NT2/D1 (cell line): Measurements from ENCODE around the gene BTG2.
A peak's percentile ranks its signal among the peaks of the same experiment; 100 is the strongest.

Source experiments
- DNase-seq: peaks from one replicate; pipeline ENCODE4 v3.0.0-alpha.2; 2011; ENCODE audit warnings: low read depth, low spot score
- H3K27me3 ChIP-seq: 2 replicates; pipeline ENCODE4 v1.6.0; 2011; ENCODE audit warnings: mild to moderate bottlenecking; ENCODE audit not compliant: insufficient read length, insufficient read depth
- H3K36me3 ChIP-seq: 2 replicates; pipeline ENCODE4 v1.6.1; 2011; ENCODE audit warnings: mild to moderate bottlenecking, low read length, mixed read lengths; ENCODE audit not compliant: insufficient read depth, insufficient read length
- H3K4me1 ChIP-seq: 2 replicates; pipeline ENCODE4 v1.5.1; 2011; ENCODE audit not compliant: insufficient read depth, insufficient read length
- H3K4me3 ChIP-seq: 2 replicates; pipeline ENCODE4 v1.5.1; 2011; ENCODE audit warnings: low read depth; ENCODE audit not compliant: insufficient read length
- H3K9ac ChIP-seq: 2 replicates; pipeline ENCODE4 v1.6.0; 2011; ENCODE audit warnings: low read depth; ENCODE audit not compliant: insufficient read length
- H3K9me3 ChIP-seq: 2 replicates; pipeline ENCODE4 v1.5.1; 2011; ENCODE audit warnings: mild to moderate bottlenecking, low read length; ENCODE audit not compliant: insufficient read depth
- SUZ12 ChIP-seq: IDR thresholded peaks from 2 replicates; pipeline ENCODE4 v1.6.1; 2011; ENCODE audit not compliant: insufficient read length, insufficient read depth; ENCODE audit errors: extremely low read depth
- YY1 ChIP-seq: IDR thresholded peaks from 2 replicates; pipeline ENCODE4 v1.6.1; 2011; ENCODE audit not compliant: insufficient read length, insufficient read depth
- ZNF274 ChIP-seq: IDR thresholded peaks from 2 replicates; pipeline ENCODE4 v1.6.1; 2011; ENCODE audit warnings: mild to moderate bottlenecking, low read depth, low read length

Gene BTG2

DNA sequence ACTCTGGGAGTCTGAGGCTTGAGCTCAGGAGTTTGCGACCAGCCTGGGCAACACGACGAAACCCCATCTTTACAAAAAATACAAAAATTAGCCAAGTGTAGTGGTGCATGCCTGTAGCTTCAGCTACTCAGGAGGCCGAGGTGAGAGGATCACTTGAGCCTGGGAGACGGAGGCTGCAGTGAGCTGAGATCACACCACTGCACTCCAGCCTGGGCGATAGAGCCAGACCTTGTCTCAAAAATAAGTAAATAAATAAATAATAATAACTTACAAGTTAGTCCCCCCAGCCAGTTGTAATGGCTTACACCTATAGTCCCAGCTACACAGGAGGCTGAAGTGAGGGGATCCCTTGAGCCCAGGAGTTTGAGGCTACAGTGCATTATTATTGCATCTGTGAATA is 21.7 kb upstream of the BTG2 start:
- TF ChIP-seq YY1 (no peak), ZNF274 (no peak), SUZ12 (no peak)
- Histone ChIP-seq H3K9me3 (no peaks in the 10 kb centered on the region), H3K9ac (no peak overlapping the region), H3K36me3 (no peaks in the 10 kb centered on the region), H3K27me3 (peaks cover 6% of the 10 kb centered on the region), H3K4me1 (peaks cover 18% of the 10 kb centered on the region), H3K4me3 (no peak overlapping the region)
- DNase-seq = no peak

DNA sequence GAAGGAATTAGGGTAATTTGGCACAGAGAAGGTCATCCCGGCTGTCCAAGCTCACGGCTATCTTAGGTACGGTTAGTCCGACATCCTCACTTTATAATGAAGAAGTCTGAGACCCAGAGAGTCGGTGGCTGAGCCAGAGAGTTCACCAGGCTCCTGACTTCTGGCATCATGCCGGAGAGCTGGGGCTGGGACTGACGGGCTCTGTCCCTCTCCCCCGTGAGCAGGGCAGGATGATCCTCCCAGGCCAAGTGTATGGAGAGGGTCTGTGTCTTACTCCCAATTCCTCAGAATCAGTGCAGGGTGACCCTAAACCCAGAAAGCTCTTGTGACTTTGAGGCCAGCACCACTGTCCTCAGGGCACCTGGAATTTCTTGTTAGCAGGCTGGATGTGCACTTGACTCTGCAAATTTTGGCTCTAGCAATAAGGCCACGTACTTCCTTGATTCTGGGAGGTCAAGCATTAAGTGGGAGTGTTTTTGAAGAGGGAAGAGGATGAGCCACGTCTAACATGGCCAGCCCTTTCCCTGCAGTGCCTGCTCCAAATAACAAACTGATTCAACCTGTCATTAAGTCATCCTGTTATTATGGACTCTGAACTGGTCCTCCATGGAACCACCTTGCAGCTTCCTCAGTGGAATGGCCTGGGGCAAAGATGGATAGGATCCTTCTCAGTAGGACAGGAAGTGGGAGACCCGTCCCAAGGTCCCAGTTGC is 20.8 kb upstream of the BTG2 start:
- TF ChIP-seq YY1 (no peak), ZNF274 (no peak), SUZ12 (no peak)

GRCh38 chr1:203286161-203286984 is 18.9 kb upstream of the BTG2 start:
- H3K36me3 ChIP-seq = no peaks in the 10 kb centered on the region
- H3K4me3 ChIP-seq = no peak overlapping the region
- no peak for TF ChIP-seq ZNF274
- TF ChIP-seq YY1 = no peak
- no peak for TF ChIP-seq SUZ12
- peak overlapping the region; percentile 3 for H3K9ac ChIP-seq
- H3K27me3 ChIP-seq = peaks cover 12% of the 10 kb centered on the region
- H3K9me3 ChIP-seq = no peaks in the 10 kb centered on the region
- peaks cover 29% of the 10 kb centered on the region for H3K4me1 ChIP-seq
- no peak for DNase-seq

More for the DNA sequence above, 20.8 kb upstream of the BTG2 start:
- peaks cover 6% of the 10 kb centered on the region for H3K27me3 ChIP-seq
- DNase-seq = no peak
- peaks cover 23% of the 10 kb centered on the region for H3K4me1 ChIP-seq
- H3K36me3 ChIP-seq = no peaks in the 10 kb centered on the region
- no peaks in the 10 kb centered on the region for H3K9me3 ChIP-seq
- no peak overlapping the region for H3K9ac ChIP-seq
- no peak overlapping the region for H3K4me3 ChIP-seq

DNA sequence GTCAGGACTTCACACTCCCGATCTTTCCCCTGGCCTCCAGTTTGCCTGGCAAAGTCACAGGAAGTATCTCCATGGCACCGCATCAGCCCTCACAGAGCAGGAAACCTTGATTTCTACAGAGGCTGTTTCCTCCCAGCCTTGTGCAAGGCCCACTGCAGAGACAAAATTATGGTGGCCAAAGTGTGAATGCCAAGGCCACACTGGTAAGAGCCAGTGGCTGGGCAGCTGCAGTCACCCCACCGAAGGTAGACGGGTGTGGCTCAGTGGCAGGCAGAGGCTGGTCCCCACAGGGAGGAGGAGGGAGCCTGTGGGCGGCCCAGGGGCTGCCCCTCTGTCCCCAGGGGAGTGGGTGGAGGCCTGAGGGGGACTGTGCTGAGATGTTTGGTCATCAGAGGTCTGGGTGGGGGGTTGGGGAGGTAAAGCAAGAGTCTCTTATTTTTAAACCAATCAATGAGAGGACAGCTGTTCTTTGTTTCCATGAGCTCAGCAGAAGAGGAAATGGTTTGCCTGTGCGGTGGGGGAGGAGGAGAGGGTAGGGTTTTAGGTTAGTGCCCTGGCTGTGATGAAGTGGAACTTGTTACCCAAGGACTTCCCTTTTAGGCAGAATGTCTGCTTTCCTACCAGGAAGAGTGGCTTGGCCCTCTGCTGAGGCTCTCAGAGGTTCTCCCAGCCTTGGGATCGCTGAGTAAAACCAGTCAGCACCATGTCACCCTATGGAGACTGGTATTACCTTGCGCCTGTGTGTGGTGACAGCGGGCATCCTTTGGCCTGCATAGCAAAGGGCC is 18.0 kb upstream of the BTG2 start:
- TF ChIP-seq ZNF274 = no peak
- TF ChIP-seq SUZ12 = no peak
- TF ChIP-seq YY1 = no peak
- Histone ChIP-seq H3K9me3 (no peaks in the 10 kb centered on the region), H3K27me3 (peaks cover 22% of the 10 kb centered on the region), H3K4me1 (peaks cover 31% of the 10 kb centered on the region), H3K4me3 (no peak overlapping the region), H3K36me3 (no peaks in the 10 kb centered on the region), H3K9ac (peak overlapping the region; percentile 37)
- DNase-seq = no peak

GRCh38 chr1:203287898-203288297 is 17.4 kb upstream of the BTG2 start:
- DNase-seq = no peak
- TF ChIP-seq SUZ12 (no peak), ZNF274 (no peak), YY1 (no peak)
- Histone ChIP-seq H3K36me3 (no peaks in the 10 kb centered on the region), H3K4me3 (no peak overlapping the region), H3K4me1 (peaks cover 28% of the 10 kb centered on the region), H3K9ac (peak overlapping the region; percentile 37), H3K27me3 (peaks cover 25% of the 10 kb centered on the region), H3K9me3 (no peaks in the 10 kb centered on the region)

GRCh38 chr1:203288400-203288799 is 16.9 kb upstream of the BTG2 start:
- Histone ChIP-seq H3K4me3 (no peak overlapping the region), H3K36me3 (no peaks in the 10 kb centered on the region), H3K4me1 (peaks cover 28% of the 10 kb centered on the region), H3K9ac (no peak overlapping the region), H3K9me3 (no peaks in the 10 kb centered on the region), H3K27me3 (peaks cover 30% of the 10 kb centered on the region)
- no peak for DNase-seq
- TF ChIP-seq YY1 = no peak
- TF ChIP-seq SUZ12 = no peak
- TF ChIP-seq ZNF274 = no peak
